HepG2 (cell line): ENCODE results near the gene POLR1F. TPM values are rescaled to one million over a fixed set of nuclear protein-coding genes. Genes with fewer than 3 reads are reported as not detected.

Experiments
- ATF7-NPFF ChIP-seq: sonication (generic); formaldehyde crosslinking; IDR thresholded peaks from 2 replicates; pipeline ENCODE4 v1.8.1; 2023; ENCODE audit warnings: mild to moderate bottlenecking, low read depth, missing genetic modification reagents, moderate library complexity
- CBFB ChIP-seq: sonication (generic); formaldehyde crosslinking; IDR thresholded peaks from 2 replicates; pipeline ENCODE4 v1.4.0; 2020; ENCODE audit warnings: missing genetic modification reagents
- MXI1 ChIP-seq: IDR thresholded peaks from 3 replicates; pipeline ENCODE4 v1.6.1; 2012; ENCODE audit warnings: low read depth, low read length, inconsistent platforms, borderline replicate concordance
- PHF21A ChIP-seq: sonication (generic); formaldehyde crosslinking; IDR thresholded peaks from 2 replicates; pipeline ENCODE4 v1.5.0; 2020; ENCODE audit warnings: mild to moderate bottlenecking, missing genetic modification reagents
- SALL2 ChIP-seq: sonication (generic); formaldehyde crosslinking; IDR thresholded peaks from 2 replicates; pipeline ENCODE4 v1.8.1; 2023; ENCODE audit warnings: mild to moderate bottlenecking, missing genetic modification reagents, inconsistent platforms
- ZNF484 ChIP-seq: sonication (generic); formaldehyde crosslinking; IDR thresholded peaks from 2 replicates; pipeline ENCODE4 v1.5.1; 2020; ENCODE audit warnings: mild to moderate bottlenecking, low read depth, missing genetic modification reagents, borderline replicate concordance
- ZNF674 ChIP-seq: sonication (generic); formaldehyde crosslinking; IDR thresholded peaks from 2 replicates; pipeline ENCODE4 v1.5.0; 2020; ENCODE audit warnings: low read depth, mild to moderate bottlenecking, missing genetic modification reagents
- ZSCAN29 ChIP-seq: sonication (generic); formaldehyde crosslinking; conservative IDR thresholded peaks from 2 replicates; pipeline ENCODE4 v1.4.0; 2020; ENCODE audit warnings: mild to moderate bottlenecking, missing genetic modification reagents
- ZZZ3 ChIP-seq: sonication (generic); formaldehyde crosslinking; IDR thresholded peaks from 2 replicates; pipeline ENCODE4 v1.4.0; 2020; ENCODE audit warnings: missing genetic modification reagents, mild to moderate bottlenecking, borderline replicate concordance
- polyA plus RNA-seq, 8 experiments: library from polyadenylated mRNA; depleted of rRNA in 3 of 8; stranded (reverse) in 7 of 8; unstranded in 1 of 8; fragments of >200 nt; fragmentation: Illumina TruSeq in 4 of 8; extraction: Trizol in 4 of 8; gene quantifications; 2 replicates each; pipeline versions ENCODE4 v1.2.1 to v1.2.3, GENCODE V29; 2011 to 2016; ENCODE audit warnings: low read depth in 4 of 8, missing spikeins in 1 of 8, mixed read lengths in 1 of 8; ENCODE audit not compliant: insufficient read depth in 1 of 8
- total RNA-seq, 5 experiments: library from RNA; depleted of rRNA; stranded (reverse); fragments of >200 nt; fragmentation: Illumina TruSeq; extraction: Trizol; gene quantifications; 2 replicates each; pipeline ENCODE4 v1.2.3, GENCODE V29; 2016; ENCODE audit warnings: low read depth in 1 of 5
- TF ChIP-seq, protein P1 (sequence below): IDR thresholded peaks from 2 replicates; pipeline ENCODE4 v1.6.1; 2016; ENCODE audit warnings: missing biosample characterization, missing genetic modification reagents, low read depth
- TF ChIP-seq, protein P2 (sequence below): sonication (generic); formaldehyde crosslinking; IDR thresholded peaks from 2 replicates; pipeline ENCODE4; 2020; ENCODE audit warnings: missing genetic modification reagents, mild to moderate bottlenecking, borderline replicate concordance
- TF ChIP-seq, protein P3 (sequence below): sonication (generic); formaldehyde crosslinking; conservative IDR thresholded peaks from 2 replicates; pipeline ENCODE4 v1.8.0; 2022; ENCODE audit warnings: missing genetic modification reagents
- TF ChIP-seq, protein P4 (sequence below): sonication (generic); formaldehyde crosslinking; conservative IDR thresholded peaks from 2 replicates; pipeline ENCODE4 v1.4.0; 2020; ENCODE audit warnings: missing genetic modification reagents
- TF ChIP-seq, protein P5 (sequence below): sonication (generic); formaldehyde crosslinking; IDR thresholded peaks from 2 replicates; pipeline ENCODE4 v1.4.0; 2020; ENCODE audit warnings: missing genetic modification reagents, borderline replicate concordance
- TF ChIP-seq, protein P6 (sequence below): sonication (generic); formaldehyde crosslinking; IDR thresholded peaks from 2 replicates; pipeline ENCODE4 v1.8.0; 2022; ENCODE audit warnings: mild to moderate bottlenecking, missing genetic modification reagents, moderate library complexity
- TF ChIP-seq, protein P7 (sequence below): IDR thresholded peaks from 2 replicates; pipeline ENCODE4 v1.6.1; 2018; ENCODE audit warnings: missing genetic modification reagents

POLR1F gene
- total and polyA plus RNA-seq, 2 of the 13 experiments (the other 11 are each of a cell fraction or from before 2014, with no cell fraction given) = 8.0 to 14.9 TPM

DNA sequence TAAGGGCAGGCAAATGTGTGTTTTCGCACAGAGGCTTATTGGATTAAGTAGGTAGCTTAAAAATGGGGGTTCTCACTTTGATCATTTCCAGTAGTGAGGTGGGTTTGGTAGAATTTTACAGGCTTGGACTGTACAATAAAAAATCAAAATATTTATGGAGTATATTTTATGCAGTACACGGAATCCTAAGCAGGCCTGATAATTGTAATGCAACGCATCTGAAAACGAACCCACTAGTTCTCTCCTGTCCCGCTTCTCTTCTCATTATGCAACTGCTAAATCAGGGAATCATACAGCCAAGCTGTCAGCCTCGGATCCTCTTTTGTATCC lies 377 bp upstream of the POLR1F start (continued):
- TF ChIP-seq, protein P1, sequence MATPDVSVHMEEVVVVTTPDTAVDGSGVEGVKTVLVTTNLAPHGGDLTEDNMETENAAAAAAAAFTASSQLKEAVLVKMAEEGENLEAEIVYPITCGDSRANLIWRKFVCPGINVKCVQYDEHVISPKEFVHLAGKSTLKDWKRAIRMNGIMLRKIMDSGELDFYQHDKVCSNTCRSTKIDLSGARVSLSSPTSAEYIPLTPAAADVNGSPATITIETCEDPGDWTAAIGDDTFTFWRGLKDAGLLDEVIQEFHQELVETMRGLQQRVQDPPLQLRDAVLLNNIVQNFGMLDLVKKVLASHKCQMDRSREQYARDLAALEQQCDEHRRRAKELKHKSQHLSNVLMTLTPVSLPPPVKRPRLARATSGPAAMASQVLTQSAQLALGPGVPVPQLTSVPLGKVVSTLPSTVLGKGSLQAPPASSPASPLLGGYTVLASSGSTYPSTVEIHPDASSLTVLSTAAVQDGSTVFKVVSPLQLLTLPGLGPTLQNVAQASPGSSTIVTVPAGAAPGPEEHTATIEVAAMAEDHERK = no peak
- TF ChIP-seq ATF7-NPFF (CRISPR knock-in tag) (0 out of 2 replicates have a peak, but pooled peaks have one; percentile 18), ZNF484 (CRISPR knock-in tag) (no peak), ZSCAN29 (CRISPR knock-in tag) (no peak), CBFB (CRISPR knock-in tag) (no peak), ZNF674 (CRISPR knock-in tag) (no peak), PHF21A (CRISPR knock-in tag) (peak; percentile 30), ZZZ3 (CRISPR knock-in tag) (no peak), SALL2 (CRISPR knock-in tag) (no peak), MXI1 (no peak)
- TF ChIP-seq, protein P2, sequence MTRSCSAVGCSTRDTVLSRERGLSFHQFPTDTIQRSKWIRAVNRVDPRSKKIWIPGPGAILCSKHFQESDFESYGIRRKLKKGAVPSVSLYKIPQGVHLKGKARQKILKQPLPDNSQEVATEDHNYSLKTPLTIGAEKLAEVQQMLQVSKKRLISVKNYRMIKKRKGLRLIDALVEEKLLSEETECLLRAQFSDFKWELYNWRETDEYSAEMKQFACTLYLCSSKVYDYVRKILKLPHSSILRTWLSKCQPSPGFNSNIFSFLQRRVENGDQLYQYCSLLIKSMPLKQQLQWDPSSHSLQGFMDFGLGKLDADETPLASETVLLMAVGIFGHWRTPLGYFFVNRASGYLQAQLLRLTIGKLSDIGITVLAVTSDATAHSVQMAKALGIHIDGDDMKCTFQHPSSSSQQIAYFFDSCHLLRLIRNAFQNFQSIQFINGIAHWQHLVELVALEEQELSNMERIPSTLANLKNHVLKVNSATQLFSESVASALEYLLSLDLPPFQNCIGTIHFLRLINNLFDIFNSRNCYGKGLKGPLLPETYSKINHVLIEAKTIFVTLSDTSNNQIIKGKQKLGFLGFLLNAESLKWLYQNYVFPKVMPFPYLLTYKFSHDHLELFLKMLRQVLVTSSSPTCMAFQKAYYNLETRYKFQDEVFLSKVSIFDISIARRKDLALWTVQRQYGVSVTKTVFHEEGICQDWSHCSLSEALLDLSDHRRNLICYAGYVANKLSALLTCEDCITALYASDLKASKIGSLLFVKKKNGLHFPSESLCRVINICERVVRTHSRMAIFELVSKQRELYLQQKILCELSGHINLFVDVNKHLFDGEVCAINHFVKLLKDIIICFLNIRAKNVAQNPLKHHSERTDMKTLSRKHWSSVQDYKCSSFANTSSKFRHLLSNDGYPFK (CRISPR knock-in tag) = no peak
- TF ChIP-seq, protein P3, sequence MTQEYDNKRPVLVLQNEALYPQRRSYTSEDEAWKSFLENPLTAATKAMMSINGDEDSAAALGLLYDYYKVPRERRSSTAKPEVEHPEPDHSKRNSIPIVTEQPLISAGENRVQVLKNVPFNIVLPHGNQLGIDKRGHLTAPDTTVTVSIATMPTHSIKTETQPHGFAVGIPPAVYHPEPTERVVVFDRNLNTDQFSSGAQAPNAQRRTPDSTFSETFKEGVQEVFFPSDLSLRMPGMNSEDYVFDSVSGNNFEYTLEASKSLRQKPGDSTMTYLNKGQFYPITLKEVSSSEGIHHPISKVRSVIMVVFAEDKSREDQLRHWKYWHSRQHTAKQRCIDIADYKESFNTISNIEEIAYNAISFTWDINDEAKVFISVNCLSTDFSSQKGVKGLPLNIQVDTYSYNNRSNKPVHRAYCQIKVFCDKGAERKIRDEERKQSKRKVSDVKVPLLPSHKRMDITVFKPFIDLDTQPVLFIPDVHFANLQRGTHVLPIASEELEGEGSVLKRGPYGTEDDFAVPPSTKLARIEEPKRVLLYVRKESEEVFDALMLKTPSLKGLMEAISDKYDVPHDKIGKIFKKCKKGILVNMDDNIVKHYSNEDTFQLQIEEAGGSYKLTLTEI (CRISPR knock-in tag) = no peak
- TF ChIP-seq, protein P4, sequence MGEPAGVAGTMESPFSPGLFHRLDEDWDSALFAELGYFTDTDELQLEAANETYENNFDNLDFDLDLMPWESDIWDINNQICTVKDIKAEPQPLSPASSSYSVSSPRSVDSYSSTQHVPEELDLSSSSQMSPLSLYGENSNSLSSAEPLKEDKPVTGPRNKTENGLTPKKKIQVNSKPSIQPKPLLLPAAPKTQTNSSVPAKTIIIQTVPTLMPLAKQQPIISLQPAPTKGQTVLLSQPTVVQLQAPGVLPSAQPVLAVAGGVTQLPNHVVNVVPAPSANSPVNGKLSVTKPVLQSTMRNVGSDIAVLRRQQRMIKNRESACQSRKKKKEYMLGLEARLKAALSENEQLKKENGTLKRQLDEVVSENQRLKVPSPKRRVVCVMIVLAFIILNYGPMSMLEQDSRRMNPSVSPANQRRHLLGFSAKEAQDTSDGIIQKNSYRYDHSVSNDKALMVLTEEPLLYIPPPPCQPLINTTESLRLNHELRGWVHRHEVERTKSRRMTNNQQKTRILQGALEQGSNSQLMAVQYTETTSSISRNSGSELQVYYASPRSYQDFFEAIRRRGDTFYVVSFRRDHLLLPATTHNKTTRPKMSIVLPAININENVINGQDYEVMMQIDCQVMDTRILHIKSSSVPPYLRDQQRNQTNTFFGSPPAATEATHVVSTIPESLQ (CRISPR knock-in tag) = no peak
- TF ChIP-seq, protein P5, sequence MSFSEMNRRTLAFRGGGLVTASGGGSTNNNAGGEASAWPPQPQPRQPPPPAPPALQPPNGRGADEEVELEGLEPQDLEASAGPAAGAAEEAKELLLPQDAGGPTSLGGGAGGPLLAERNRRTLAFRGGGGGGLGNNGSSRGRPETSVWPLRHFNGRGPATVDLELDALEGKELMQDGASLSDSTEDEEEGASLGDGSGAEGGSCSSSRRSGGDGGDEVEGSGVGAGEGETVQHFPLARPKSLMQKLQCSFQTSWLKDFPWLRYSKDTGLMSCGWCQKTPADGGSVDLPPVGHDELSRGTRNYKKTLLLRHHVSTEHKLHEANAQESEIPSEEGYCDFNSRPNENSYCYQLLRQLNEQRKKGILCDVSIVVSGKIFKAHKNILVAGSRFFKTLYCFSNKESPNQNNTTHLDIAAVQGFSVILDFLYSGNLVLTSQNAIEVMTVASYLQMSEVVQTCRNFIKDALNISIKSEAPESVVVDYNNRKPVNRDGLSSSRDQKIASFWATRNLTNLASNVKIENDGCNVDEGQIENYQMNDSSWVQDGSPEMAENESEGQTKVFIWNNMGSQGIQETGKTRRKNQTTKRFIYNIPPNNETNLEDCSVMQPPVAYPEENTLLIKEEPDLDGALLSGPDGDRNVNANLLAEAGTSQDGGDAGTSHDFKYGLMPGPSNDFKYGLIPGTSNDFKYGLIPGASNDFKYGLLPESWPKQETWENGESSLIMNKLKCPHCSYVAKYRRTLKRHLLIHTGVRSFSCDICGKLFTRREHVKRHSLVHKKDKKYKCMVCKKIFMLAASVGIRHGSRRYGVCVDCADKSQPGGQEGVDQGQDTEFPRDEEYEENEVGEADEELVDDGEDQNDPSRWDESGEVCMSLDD (CRISPR knock-in tag) = no peak
- TF ChIP-seq, protein P6, sequence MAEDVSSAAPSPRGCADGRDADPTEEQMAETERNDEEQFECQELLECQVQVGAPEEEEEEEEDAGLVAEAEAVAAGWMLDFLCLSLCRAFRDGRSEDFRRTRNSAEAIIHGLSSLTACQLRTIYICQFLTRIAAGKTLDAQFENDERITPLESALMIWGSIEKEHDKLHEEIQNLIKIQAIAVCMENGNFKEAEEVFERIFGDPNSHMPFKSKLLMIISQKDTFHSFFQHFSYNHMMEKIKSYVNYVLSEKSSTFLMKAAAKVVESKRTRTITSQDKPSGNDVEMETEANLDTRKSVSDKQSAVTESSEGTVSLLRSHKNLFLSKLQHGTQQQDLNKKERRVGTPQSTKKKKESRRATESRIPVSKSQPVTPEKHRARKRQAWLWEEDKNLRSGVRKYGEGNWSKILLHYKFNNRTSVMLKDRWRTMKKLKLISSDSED (CRISPR knock-in tag) = no peak
- TF ChIP-seq, protein P7, sequence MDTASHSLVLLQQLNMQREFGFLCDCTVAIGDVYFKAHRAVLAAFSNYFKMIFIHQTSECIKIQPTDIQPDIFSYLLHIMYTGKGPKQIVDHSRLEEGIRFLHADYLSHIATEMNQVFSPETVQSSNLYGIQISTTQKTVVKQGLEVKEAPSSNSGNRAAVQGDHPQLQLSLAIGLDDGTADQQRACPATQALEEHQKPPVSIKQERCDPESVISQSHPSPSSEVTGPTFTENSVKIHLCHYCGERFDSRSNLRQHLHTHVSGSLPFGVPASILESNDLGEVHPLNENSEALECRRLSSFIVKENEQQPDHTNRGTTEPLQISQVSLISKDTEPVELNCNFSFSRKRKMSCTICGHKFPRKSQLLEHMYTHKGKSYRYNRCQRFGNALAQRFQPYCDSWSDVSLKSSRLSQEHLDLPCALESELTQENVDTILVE (CRISPR knock-in tag) = 0 out of 2 replicates have a peak, but pooled peaks have one; percentile 4
